ENCODE measurements around the gene FLRT1.

The FLRT1 gene

DNA sequence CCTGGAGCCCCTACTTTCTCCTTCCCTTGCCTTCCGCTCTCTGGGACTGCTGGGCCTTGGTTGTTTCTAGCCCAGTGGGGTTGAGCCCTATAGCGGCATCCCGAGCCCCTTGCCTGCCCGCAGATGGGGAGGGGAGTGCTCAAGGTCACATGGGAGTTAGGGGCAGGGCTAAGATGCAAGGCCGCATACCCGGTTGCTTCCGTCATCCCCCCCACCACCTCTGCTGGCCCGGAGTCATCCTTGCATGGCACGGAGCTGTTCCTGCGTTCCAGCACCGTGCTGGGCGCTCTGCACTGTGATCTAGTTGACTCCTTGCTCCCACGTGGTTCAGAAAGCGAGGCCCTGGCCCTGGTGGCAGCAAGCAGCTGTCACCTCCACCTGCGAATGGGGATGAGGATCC, 18.0 kb downstream of the FLRT1 start:
- WGBS (ENCODE audit: insufficient coverage) = 93% methylated on average over 13 of the region's 15 CpGs
- CTCF ChIA-PET = no interaction called here
- DNase-seq = no peak
- Histone ChIP-seq H3K4me3 (ENCODE audit: control insufficient read depth in 1 of 7, extremely low read depth in 1 of 7, insufficient read depth in 4 of 7, low read depth in 2 of 7, low read length in 6 of 7) (no peak overlapping the region), H3K27me3 (replicated peaks in 2 of 5; ENCODE audit: control insufficient read depth in 4 of 5, insufficient read depth in 5 of 5, low read length in 4 of 5) (no peaks in the 10 kb centered on the region), H3K36me3 (ENCODE audit: control insufficient read depth in 4 of 4, insufficient read depth in 4 of 4, low read length in 3 of 4) (no peaks in the 10 kb centered on the region), H3K27ac (ENCODE audit: insufficient read depth in 1 of 2, low read depth in 1 of 2, low read length in 2 of 2, poor library complexity in 1 of 2, severe bottlenecking in 2 of 2) (no peak overlapping the region), H3K9me3 (ENCODE audit: control extremely low read depth in 1 of 5, control insufficient read depth in 4 of 5, insufficient read depth in 2 of 5, low read depth in 1 of 5, low read length in 4 of 5) (no peaks in the 10 kb centered on the region), H3K4me1 (ENCODE audit: control extremely low read depth in 1 of 4, control insufficient read depth in 4 of 4, insufficient read depth in 4 of 4, low read length in 3 of 4) (peaks cover 0 to 7% (median 3%) of the 10 kb centered on the region in 4 experiments)
- POLR2A ChIA-PET = no interaction called here

DNA sequence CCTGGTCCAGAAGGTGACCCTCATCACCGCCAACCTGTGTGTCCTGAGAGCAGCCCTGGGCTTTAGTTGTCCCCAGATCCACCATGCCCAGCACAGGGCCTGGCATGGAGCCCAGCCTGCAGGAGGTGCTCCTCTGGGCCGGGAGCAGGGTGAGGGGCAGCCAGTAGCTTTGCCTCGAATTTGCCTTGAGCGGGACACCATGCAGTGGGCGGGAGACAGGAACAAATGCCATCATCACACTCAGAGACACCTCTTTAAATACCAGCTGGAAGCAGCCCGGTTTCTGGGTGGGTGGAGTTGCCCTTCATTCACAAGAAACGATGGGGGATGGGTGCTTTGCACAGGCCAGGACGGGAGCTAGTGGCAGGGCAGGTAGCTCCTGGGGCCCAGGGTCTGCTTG, 19.3 kb downstream of the FLRT1 start:
- H3K9me3 ChIP-seq (ENCODE audit: control extremely low read depth in 1 of 5, control insufficient read depth in 4 of 5, insufficient read depth in 2 of 5, low read depth in 1 of 5, low read length in 4 of 5) = no peaks in the 10 kb centered on the region

DNA sequence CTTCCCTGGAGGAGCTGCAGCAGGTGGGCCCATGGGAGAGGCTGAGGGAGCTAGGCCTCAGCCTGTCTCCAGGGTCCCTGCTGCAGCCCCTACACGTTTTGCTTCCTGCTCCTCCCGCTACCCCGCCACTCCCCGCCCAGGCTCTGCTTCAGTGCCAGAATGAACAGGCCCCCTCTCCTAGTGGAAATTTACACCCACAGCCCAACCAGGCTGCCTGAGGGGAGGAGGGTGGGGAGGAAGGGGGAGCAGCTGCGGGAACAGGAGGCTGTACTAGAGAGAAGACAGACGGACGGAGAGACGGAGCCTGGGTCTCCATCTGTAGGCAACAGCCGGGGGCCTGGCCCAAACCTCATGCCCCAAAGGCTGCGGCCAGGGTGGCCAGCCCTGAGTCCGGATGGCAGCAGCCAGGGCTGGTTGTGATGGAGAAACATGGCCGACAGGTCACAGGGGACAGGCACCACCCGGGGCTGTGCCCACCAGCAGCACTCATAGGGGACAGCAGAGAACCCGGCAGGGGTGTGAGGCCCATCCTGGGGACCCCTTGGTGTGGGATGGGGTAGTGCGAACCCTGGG, 20.6 kb downstream of the FLRT1 start:
- ChIA-PET CTCF (interaction anchor here (1.6 kb wide), 1 partner anchor 15 kb away, joined by 3 read pairs; no protein-coding TSS in a partner anchor), POLR2A (interaction anchor here (0.6 kb wide), 1 partner anchor 199 kb away, joined by 3 read pairs; no protein-coding TSS in a partner anchor)
- Histone ChIP-seq H3K27ac (ENCODE audit: insufficient read depth in 1 of 2, low read depth in 1 of 2, low read length in 2 of 2, poor library complexity in 1 of 2, severe bottlenecking in 2 of 2) (no peak overlapping the region), H3K4me1 (ENCODE audit: control extremely low read depth in 1 of 4, control insufficient read depth in 4 of 4, insufficient read depth in 4 of 4, low read length in 3 of 4) (peaks cover 0 to 18% (median 11%) of the 10 kb centered on the region in 4 experiments), H3K36me3 (ENCODE audit: control insufficient read depth in 4 of 4, insufficient read depth in 4 of 4, low read length in 3 of 4) (no peaks in the 10 kb centered on the region), H3K9me3 (ENCODE audit: control extremely low read depth in 1 of 5, control insufficient read depth in 4 of 5, insufficient read depth in 2 of 5, low read depth in 1 of 5, low read length in 4 of 5) (no peaks in the 10 kb centered on the region), H3K27me3 (replicated peaks in 2 of 5; ENCODE audit: control insufficient read depth in 4 of 5, insufficient read depth in 5 of 5, low read length in 4 of 5) (peaks cover 0 to 22% (median 9%) of the 10 kb centered on the region in 5 experiments), H3K4me3 (ENCODE audit: control insufficient read depth in 1 of 7, extremely low read depth in 1 of 7, insufficient read depth in 4 of 7, low read depth in 2 of 7, low read length in 6 of 7) (no peak overlapping the region)
- no peak for DNase-seq
- 93% methylated on average over 8 of the region's 15 CpGs for WGBS (ENCODE audit: insufficient coverage)

More for the DNA sequence above, 19.3 kb downstream of the FLRT1 start:
- ChIA-PET POLR2A (no interaction called here), CTCF (interaction anchor here (1.6 kb wide), 1 partner anchor 14 kb away, joined by 3 read pairs; no protein-coding TSS in a partner anchor)
- Histone ChIP-seq H3K27me3 (replicated peaks in 2 of 5; ENCODE audit: control insufficient read depth in 4 of 5, insufficient read depth in 5 of 5, low read length in 4 of 5) (peaks cover 0 to 10% (median 0%) of the 10 kb centered on the region in 5 experiments), H3K4me3 (ENCODE audit: control insufficient read depth in 1 of 7, extremely low read depth in 1 of 7, insufficient read depth in 4 of 7, low read depth in 2 of 7, low read length in 6 of 7) (no peak overlapping the region), H3K4me1 (ENCODE audit: control extremely low read depth in 1 of 4, control insufficient read depth in 4 of 4, insufficient read depth in 4 of 4, low read length in 3 of 4) (peaks cover 0 to 7% (median 3%) of the 10 kb centered on the region in 4 experiments), H3K27ac (ENCODE audit: insufficient read depth in 1 of 2, low read depth in 1 of 2, low read length in 2 of 2, poor library complexity in 1 of 2, severe bottlenecking in 2 of 2) (no peak overlapping the region), H3K36me3 (ENCODE audit: control insufficient read depth in 4 of 4, insufficient read depth in 4 of 4, low read length in 3 of 4) (no peaks in the 10 kb centered on the region)
- DNase-seq = no peak
- WGBS (ENCODE audit: insufficient coverage) = 81% methylated on average over 8 of the region's 8 CpGs

DNA sequence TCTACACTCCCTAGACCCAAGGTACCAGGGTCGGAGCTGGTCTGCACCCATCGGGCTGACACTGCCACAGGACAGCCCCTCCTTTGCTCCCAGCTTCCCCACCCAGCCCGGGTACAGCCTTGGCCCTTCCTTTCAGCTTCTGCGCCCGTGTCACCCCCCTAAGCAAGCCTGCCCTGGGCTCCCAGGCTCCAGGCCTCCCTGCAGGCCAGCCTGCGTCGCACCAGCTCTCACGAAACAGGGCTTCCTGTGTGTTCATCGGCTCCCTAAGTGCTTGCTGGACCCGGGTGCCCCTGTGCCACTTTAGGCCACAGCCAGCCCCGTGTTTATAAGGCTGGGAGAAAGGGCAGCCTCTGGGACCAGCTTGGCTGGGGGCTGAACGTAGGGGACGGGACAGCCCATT, 21.1 kb downstream of the FLRT1 start:
- ChIA-PET POLR2A (interaction anchor here (0.6 kb wide), 1 partner anchor 199 kb away, joined by 3 read pairs; no protein-coding TSS in a partner anchor), CTCF (interaction anchor here (1.1 kb wide), 1 partner anchor 92 kb away, joined by 5 read pairs; no protein-coding TSS in a partner anchor)
- no peak overlapping the region for H3K4me3 ChIP-seq (ENCODE audit: control insufficient read depth in 1 of 7, extremely low read depth in 1 of 7, insufficient read depth in 4 of 7, low read depth in 2 of 7, low read length in 6 of 7)
- peaks cover 0 to 20% (median 11%) of the 10 kb centered on the region in 4 experiments for H3K4me1 ChIP-seq (ENCODE audit: control extremely low read depth in 1 of 4, control insufficient read depth in 4 of 4, insufficient read depth in 4 of 4, low read length in 3 of 4)
- WGBS (ENCODE audit: insufficient coverage) = 87% methylated on average over 13 of the region's 13 CpGs
- peaks cover 0 to 28% (median 13%) of the 10 kb centered on the region in 5 experiments for H3K27me3 ChIP-seq (replicated peaks in 2 of 5; ENCODE audit: control insufficient read depth in 4 of 5, insufficient read depth in 5 of 5, low read length in 4 of 5)
- no peaks in the 10 kb centered on the region for H3K36me3 ChIP-seq (ENCODE audit: control insufficient read depth in 4 of 4, insufficient read depth in 4 of 4, low read length in 3 of 4)
- H3K27ac ChIP-seq (ENCODE audit: insufficient read depth in 1 of 2, low read depth in 1 of 2, low read length in 2 of 2, poor library complexity in 1 of 2, severe bottlenecking in 2 of 2) = no peak overlapping the region
- no peak for DNase-seq
- H3K9me3 ChIP-seq (ENCODE audit: control extremely low read depth in 1 of 5, control insufficient read depth in 4 of 5, insufficient read depth in 2 of 5, low read depth in 1 of 5, low read length in 4 of 5) = no peaks in the 10 kb centered on the region

DNA sequence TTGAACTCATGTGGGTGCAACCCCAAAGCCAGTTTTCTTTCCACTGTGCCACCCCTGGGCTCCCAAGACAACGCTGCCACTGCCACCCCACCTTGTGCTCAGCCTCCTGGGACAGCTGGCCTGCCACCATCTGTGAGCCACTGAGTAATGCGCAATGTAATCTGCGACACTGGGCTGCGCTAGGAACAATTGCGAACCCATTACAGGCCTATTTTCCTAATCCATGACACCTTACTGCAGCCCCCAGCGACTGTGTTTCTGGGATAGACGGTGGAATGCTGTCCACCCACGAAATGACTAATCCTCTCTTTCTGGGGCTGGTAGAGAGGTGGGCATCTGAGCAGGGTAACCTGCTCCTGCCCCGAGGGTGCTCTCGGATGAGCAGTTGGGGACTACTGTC, 22.2 kb downstream of the FLRT1 start:
- H3K4me3 ChIP-seq (ENCODE audit: control insufficient read depth in 1 of 7, extremely low read depth in 1 of 7, insufficient read depth in 4 of 7, low read depth in 2 of 7, low read length in 6 of 7) = no peak overlapping the region
- no peaks in the 10 kb centered on the region for H3K9me3 ChIP-seq (ENCODE audit: control extremely low read depth in 1 of 5, control insufficient read depth in 4 of 5, insufficient read depth in 2 of 5, low read depth in 1 of 5, low read length in 4 of 5)
- CTCF ChIA-PET = interaction anchor here (1.1 kb wide), 1 partner anchor 91 kb away, joined by 5 read pairs; no protein-coding TSS in a partner anchor
- H3K4me1 ChIP-seq (ENCODE audit: control extremely low read depth in 1 of 4, control insufficient read depth in 4 of 4, insufficient read depth in 4 of 4, low read length in 3 of 4) = peaks cover 0 to 20% (median 11%) of the 10 kb centered on the region in 4 experiments
- H3K27me3 ChIP-seq (replicated peaks in 2 of 5; ENCODE audit: control insufficient read depth in 4 of 5, insufficient read depth in 5 of 5, low read length in 4 of 5) = peaks cover 0 to 38% (median 16%) of the 10 kb centered on the region in 5 experiments
- DNase-seq = no peak
- 93% methylated on average over 6 of the region's 10 CpGs for WGBS (ENCODE audit: insufficient coverage)
- POLR2A ChIA-PET = no interaction called here
- no peak overlapping the region for H3K27ac ChIP-seq (ENCODE audit: insufficient read depth in 1 of 2, low read depth in 1 of 2, low read length in 2 of 2, poor library complexity in 1 of 2, severe bottlenecking in 2 of 2)
- H3K36me3 ChIP-seq (ENCODE audit: control insufficient read depth in 4 of 4, insufficient read depth in 4 of 4, low read length in 3 of 4) = no peaks in the 10 kb centered on the region

DNA sequence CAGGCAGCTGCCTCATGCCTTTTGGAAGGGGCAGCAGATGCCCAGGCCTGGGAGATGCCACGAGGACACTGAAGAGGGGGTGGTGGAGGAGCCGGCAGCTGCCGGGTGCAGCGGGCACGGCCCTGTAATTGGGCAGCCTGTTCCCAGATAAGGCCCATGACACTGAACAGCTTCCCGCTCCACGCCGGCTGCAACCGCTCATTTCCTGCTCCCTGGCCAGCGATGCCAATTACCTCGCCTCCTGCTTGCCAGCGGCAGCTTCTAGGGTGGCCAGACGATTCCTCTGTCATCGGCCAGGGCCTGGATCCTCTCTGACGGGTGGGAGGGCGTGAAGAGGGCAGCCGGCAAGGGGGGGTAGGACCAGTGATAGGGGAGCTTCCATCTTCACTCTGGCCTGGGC, 22.8 kb downstream of the FLRT1 start:
- H3K9me3 ChIP-seq (ENCODE audit: control extremely low read depth in 1 of 5, control insufficient read depth in 4 of 5, insufficient read depth in 2 of 5, low read depth in 1 of 5, low read length in 4 of 5) = no peaks in the 10 kb centered on the region
- WGBS (ENCODE audit: insufficient coverage) = 98% methylated on average over 12 of the region's 17 CpGs
- peaks cover 0 to 43% (median 19%) of the 10 kb centered on the region in 5 experiments for H3K27me3 ChIP-seq (replicated peaks in 2 of 5; ENCODE audit: control insufficient read depth in 4 of 5, insufficient read depth in 5 of 5, low read length in 4 of 5)
- peaks cover 0 to 20% (median 10%) of the 10 kb centered on the region in 4 experiments for H3K4me1 ChIP-seq (ENCODE audit: control extremely low read depth in 1 of 4, control insufficient read depth in 4 of 4, insufficient read depth in 4 of 4, low read length in 3 of 4)
- H3K4me3 ChIP-seq (ENCODE audit: control insufficient read depth in 1 of 7, extremely low read depth in 1 of 7, insufficient read depth in 4 of 7, low read depth in 2 of 7, low read length in 6 of 7) = no peak overlapping the region
- CTCF ChIA-PET = no interaction called here
- H3K36me3 ChIP-seq (ENCODE audit: control insufficient read depth in 4 of 4, insufficient read depth in 4 of 4, low read length in 3 of 4) = no peaks in the 10 kb centered on the region
- H3K27ac ChIP-seq (ENCODE audit: insufficient read depth in 1 of 2, low read depth in 1 of 2, low read length in 2 of 2, poor library complexity in 1 of 2, severe bottlenecking in 2 of 2) = no peak overlapping the region
- no peak for DNase-seq
- POLR2A ChIA-PET = no interaction called here

DNA sequence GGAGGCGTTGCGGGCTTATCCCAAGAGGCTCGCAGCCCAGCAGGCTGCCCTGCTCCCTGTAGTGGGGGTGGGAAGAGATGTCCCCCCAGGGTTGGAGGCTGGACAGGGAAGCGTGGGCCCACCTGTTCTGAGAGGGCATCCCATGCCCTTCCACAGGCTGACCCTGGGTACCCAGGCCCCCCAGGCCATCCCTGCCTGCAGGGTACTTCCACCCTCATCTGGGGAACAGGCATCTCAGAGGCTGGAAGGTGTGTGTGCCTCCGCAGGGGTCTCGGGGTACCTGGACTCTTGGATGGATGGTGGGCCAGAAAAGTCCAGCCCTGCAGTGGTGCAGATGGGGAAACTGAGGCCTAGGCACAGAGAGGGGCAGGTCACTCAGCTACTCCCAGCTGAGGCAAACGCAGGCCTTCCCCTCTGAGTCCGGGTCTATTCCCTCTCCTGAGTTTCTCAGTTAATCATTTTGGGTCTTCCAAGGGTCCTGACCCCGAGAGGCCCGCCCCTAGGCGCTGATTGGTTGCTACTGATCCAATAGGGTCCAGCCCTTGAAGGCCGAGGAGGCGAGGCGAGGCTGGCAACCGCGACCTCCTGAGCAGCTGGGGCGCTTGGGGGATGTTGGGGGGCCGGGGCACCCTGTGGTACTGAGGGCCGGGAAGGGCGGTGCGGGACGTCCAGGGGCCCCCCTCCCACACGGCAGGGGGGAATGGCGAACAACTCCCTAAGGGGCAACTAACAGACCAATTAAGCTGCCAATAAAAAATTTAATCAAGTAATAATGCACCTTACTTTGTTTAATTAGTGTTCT, 23.8 kb downstream of the FLRT1 start:
- WGBS (ENCODE audit: insufficient coverage) = 62% methylated on average over 20 of the region's 24 CpGs
- ChIA-PET CTCF (no interaction called here), POLR2A (no interaction called here)
- peaks cover 0 to 45% (median 19%) of the 10 kb centered on the region in 5 experiments for H3K27me3 ChIP-seq (replicated peaks in 2 of 5; ENCODE audit: control insufficient read depth in 4 of 5, insufficient read depth in 5 of 5, low read length in 4 of 5)
- no peaks in the 10 kb centered on the region for H3K9me3 ChIP-seq (ENCODE audit: control extremely low read depth in 1 of 5, control insufficient read depth in 4 of 5, insufficient read depth in 2 of 5, low read depth in 1 of 5, low read length in 4 of 5)
- H3K4me1 ChIP-seq (ENCODE audit: control extremely low read depth in 1 of 4, control insufficient read depth in 4 of 4, insufficient read depth in 4 of 4, low read length in 3 of 4) = peaks cover 0 to 13% (median 8%) of the 10 kb centered on the region in 4 experiments
- H3K4me3 ChIP-seq (ENCODE audit: control insufficient read depth in 1 of 7, extremely low read depth in 1 of 7, insufficient read depth in 4 of 7, low read depth in 2 of 7, low read length in 6 of 7) = no peak overlapping the region
- no peak for DNase-seq
- no peak overlapping the region for H3K27ac ChIP-seq (ENCODE audit: insufficient read depth in 1 of 2, low read depth in 1 of 2, low read length in 2 of 2, poor library complexity in 1 of 2, severe bottlenecking in 2 of 2)
- no peaks in the 10 kb centered on the region for H3K36me3 ChIP-seq (ENCODE audit: control insufficient read depth in 4 of 4, insufficient read depth in 4 of 4, low read length in 3 of 4)

Measured in common myeloid progenitor, CD34-positive (primary cell).